ENCODE measurements around the gene CP. TPM values are rescaled to one million over a fixed set of nuclear protein-coding genes. Genes with fewer than 3 reads are reported as not detected.
"Not testable (repeated sequence)": the region's sequence is repeated elsewhere in the genome, so short reads cannot be mapped to it uniquely, and the experiment has no call there.

The CP gene
- total RNA-seq, 1 donor from 2014 or later: 8.1 TPM

- intact Hi-C loops (cut with DNase I): no loop called here
- DNase-seq (ENCODE audit: low spot score): no peak
These were observed 11.7 kb upstream of the CP start for GRCh38 chr3:149233323-149233722.

- no peak for DNase-seq (ENCODE audit: low spot score)
- intact Hi-C loops (cut with DNase I): no loop called here
These were observed 10.2 kb upstream of the CP start for GRCh38 chr3:149231871-149232270.

GRCh38 chr3:149227591-149228268, 6.1 kb upstream of the CP start:
- intact Hi-C loops (cut with DNase I): loop anchor here (5.0 kb wide), 1 partner anchor 45 kb away; no protein-coding TSS in a partner anchor
- DNase-seq (ENCODE audit: low spot score): no peak

GRCh38 chr3:149226776-149227175, 5.1 kb upstream of the CP start:
- intact Hi-C loops (cut with DNase I): loop anchor here (5.0 kb wide), 1 partner anchor 44 kb away; no protein-coding TSS in a partner anchor
- DNase-seq (ENCODE audit: low spot score): no peak

GRCh38 chr3:149224736-149225594, 3.3 kb upstream of the CP start:
- DNase-seq (ENCODE audit: low spot score): no peak
- intact Hi-C loops (cut with DNase I): loop anchor here (5.0 kb wide), 1 partner anchor 43 kb away; no protein-coding TSS in a partner anchor

- intact Hi-C loops (cut with DNase I): no loop called here
- no peak for DNase-seq (ENCODE audit: low spot score)
These were observed 1.8 kb upstream of the CP start for GRCh38 chr3:149223461-149223820.

GRCh38 chr3:149219380-149220121, 2.1 kb downstream of the CP start:
- DNase-seq (ENCODE audit: low spot score); intact Hi-C loops (cut with DNase I): not testable (repeated sequence)

- no peak for DNase-seq (ENCODE audit: low spot score)
- intact Hi-C loops (cut with DNase I): no loop called here
These were observed 4.3 kb downstream of the CP start for GRCh38 chr3:149217347-149217746.

GRCh38 chr3:149216193-149216869, 5.3 kb downstream of the CP start:
- DNase-seq (ENCODE audit: low spot score): no peak
- intact Hi-C loops (cut with DNase I): no loop called here

- DNase-seq (ENCODE audit: low spot score): no peak
- intact Hi-C loops (cut with DNase I): no loop called here
These were observed 6.1 kb downstream of the CP start for GRCh38 chr3:149215515-149215914.

- DNase-seq (ENCODE audit: low spot score): no peak
- intact Hi-C loops (cut with DNase I): no loop called here
These were observed 6.9 kb downstream of the CP start for GRCh38 chr3:149214702-149215101.

GRCh38 chr3:149212386-149212785, 9.2 kb downstream of the CP start:
- DNase-seq (ENCODE audit: low spot score): no peak
- intact Hi-C loops (cut with DNase I): no loop called here

- no peak for DNase-seq (ENCODE audit: low spot score)
- intact Hi-C loops (cut with DNase I): no loop called here
These were observed 12.2 kb downstream of the CP start for GRCh38 chr3:149209431-149209830.

GRCh38 chr3:149207475-149207874, 14.2 kb downstream of the CP start:
- DNase-seq (ENCODE audit: low spot score): no peak
- intact Hi-C loops (cut with DNase I): no loop called here

GRCh38 chr3:149204390-149204991, 17.1 kb downstream of the CP start:
- no peak for DNase-seq (ENCODE audit: low spot score)
- intact Hi-C loops (cut with DNase I): no loop called here

GRCh38 chr3:149203758-149204157, 17.9 kb downstream of the CP start:
- intact Hi-C loops (cut with DNase I): no loop called here

GRCh38 chr3:149199474-149199873, 22.2 kb downstream of the CP start:
- DNase-seq (ENCODE audit: low spot score): no peak
- intact Hi-C loops (cut with DNase I): no loop called here

More at GRCh38 chr3:149203758-149204157, 17.9 kb downstream of the CP start:
- no peak for DNase-seq (ENCODE audit: low spot score)

- intact Hi-C loops (cut with DNase I): no loop called here
- no peak for DNase-seq (ENCODE audit: low spot score)
These were observed 23.0 kb downstream of the CP start for GRCh38 chr3:149198611-149199010.

GRCh38 chr3:149197669-149198068, 24.0 kb downstream of the CP start:
- DNase-seq (ENCODE audit: low spot score): no peak
- intact Hi-C loops (cut with DNase I): no loop called here
